Measurements from ENCODE around the gene ANGPTL8.

GRCh38 chr19:11202488-11203193 is 36.8 kb upstream of the ANGPTL8 start:
- TF ChIP-seq POLR2AphosphoS5 (IDR thresholded peaks at IDR 0.05; ENCODE audit: low read depth, low read length) (no peak), POLR2A (IDR thresholded peaks at IDR 0.05; ENCODE audit: low read depth, low read length) (no peak), TAF1 (IDR thresholded peaks at IDR 0.05; ENCODE audit: low read depth, low read length) (no peak)

Measured in GM12891 (cell line).